ENCODE results near the gene ODC1. TPM values are rescaled to one million over a fixed set of nuclear protein-coding genes. Genes with fewer than 3 reads are reported as not detected.

The ODC1 gene
- total RNA-seq, 1 donor from 2014 or later = 37.2 TPM

GRCh38 chr2:10427618-10427949 lies 20.5 kb downstream of the ODC1 start:
- ATAC-seq (no peak), DNase-seq (ENCODE audit: missing footprints) (no peak)
- intact Hi-C loops (cut with DNase I) = no loop called here

- intact Hi-C loops (cut with DNase I) = no loop called here
These were observed 21.2 kb downstream of the ODC1 start for GRCh38 chr2:10426726-10427617.

GRCh38 chr2:10425699-10426098 lies 22.4 kb downstream of the ODC1 start:
- intact Hi-C loops (cut with DNase I) = no loop called here
- ATAC-seq = no peak
- DNase-seq (ENCODE audit: missing footprints) = peak; percentile 43

More at GRCh38 chr2:10426726-10427617, 21.2 kb downstream of the ODC1 start:
- DNase-seq (ENCODE audit: missing footprints) (peak; percentile 66), ATAC-seq (no peak)

GRCh38 chr2:10424916-10425505 lies 23.1 kb downstream of the ODC1 start:
- ATAC-seq = no peak
- DNase-seq (ENCODE audit: missing footprints) = peak; percentile 17
- intact Hi-C loops (cut with DNase I) = no loop called here

GRCh38 chr2:10424051-10424450 lies 24.1 kb downstream of the ODC1 start:
- DNase-seq (ENCODE audit: missing footprints) (peak; percentile 28), ATAC-seq (no peak)
- intact Hi-C loops (cut with DNase I) = no loop called here

GRCh38 chr2:10423400-10423774 lies 24.7 kb downstream of the ODC1 start:
- intact Hi-C loops (cut with DNase I) = no loop called here
- ATAC-seq (no peak), DNase-seq (ENCODE audit: missing footprints) (peak; percentile 14)

DNA sequence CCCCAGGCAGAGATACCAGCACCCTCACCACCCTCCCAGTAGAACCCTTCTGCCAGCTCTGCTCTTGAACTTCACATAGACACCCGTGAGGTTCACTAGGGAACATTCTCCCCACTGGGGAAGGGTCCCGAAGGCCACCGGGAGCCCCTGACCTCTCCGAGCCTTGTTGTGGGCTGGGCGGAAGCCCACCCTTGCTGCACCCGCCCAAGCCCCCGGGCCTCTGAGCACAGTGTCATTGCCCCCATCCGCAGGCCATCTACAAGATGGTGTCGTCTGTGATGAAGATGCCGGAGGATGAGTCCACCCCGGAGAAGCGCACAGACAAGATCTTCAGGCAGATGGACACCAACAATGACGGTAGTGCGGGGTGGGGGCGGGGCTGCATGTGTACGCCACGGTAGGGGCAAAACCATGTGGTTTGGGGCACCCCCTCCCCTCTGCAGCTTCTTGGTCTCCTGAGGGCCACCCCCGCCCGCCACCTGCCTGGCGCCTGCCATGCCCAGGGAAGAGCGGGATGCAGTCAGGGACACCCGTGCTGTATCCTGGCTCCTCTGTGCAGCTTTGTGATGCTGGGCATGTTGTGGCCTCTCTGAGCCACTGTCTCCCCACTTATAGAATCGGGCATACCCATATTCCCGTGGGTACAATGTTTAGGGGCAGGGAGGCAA lies 25.3 kb downstream of the ODC1 start:
- peak; percentile 7 for DNase-seq (ENCODE audit: missing footprints)
- intact Hi-C loops (cut with DNase I) = no loop called here
- ATAC-seq = no peak

GRCh38 chr2:10422251-10422650 lies 25.9 kb downstream of the ODC1 start:
- ATAC-seq = no peak
- intact Hi-C loops (cut with DNase I) = no loop called here
- peak; percentile 53 for DNase-seq (ENCODE audit: missing footprints)

DNA sequence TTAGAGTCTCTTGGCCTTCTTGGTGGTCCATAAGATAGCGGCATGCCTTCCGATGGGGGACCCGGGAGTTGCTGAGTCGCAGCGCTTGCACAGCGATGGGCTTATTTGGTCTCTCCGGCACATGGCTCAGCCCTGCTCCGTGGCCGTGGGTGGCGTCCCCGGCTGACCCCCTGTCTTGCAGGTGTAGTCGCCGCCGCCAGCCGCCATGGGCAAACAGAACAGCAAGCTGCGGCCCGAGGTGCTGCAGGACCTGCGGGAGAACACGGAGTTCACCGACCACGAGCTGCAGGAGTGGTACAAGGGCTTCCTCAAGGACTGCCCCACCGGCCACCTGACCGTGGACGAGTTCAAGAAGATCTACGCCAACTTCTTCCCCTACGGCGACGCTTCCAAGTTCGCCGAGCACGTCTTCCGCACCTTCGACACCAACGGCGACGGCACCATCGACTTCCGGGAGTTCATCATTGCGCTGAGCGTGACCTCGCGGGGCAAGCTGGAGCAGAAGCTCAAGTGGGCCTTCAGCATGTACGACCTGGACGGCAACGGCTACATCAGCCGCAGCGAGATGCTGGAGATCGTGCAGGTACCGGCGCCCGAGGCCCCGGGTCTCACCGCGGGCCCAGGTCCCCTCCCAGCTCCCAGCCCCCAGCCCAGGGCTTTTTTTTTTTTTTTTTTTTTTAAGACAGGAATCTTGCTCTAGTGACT lies 28.4 kb downstream of the ODC1 start:
- peak; percentile 72 for DNase-seq (ENCODE audit: missing footprints)
- intact Hi-C loops (cut with DNase I) = no loop called here

GRCh38 chr2:10417551-10418335 lies 30.4 kb downstream of the ODC1 start:
- intact Hi-C loops (cut with DNase I) = no loop called here
- ATAC-seq (no peak), DNase-seq (ENCODE audit: missing footprints) (peak; percentile 25)

More for the DNA sequence above, 28.4 kb downstream of the ODC1 start:
- ATAC-seq = no peak

DNA sequence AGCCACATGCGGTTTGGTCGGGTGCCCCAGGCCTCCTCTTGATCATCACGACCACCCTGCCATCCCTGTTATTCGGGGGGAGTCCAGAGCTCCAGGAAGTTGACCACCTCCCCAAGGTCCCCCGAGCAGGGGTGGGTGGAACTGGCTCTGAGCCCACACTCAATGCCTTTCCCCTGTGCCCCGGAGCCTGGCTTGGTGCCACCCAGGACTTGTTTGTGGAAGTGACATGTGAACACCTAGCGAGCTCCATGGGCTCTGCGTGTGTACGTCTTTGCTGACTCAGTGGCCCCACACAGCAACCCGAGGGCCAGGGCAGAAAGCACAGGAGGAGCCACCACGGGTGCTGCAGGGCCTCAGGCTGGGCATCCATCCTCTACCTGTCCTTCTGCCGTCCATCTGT lies 32.5 kb downstream of the ODC1 start:
- ATAC-seq (no peak), DNase-seq (ENCODE audit: missing footprints) (peak; percentile 65)
- intact Hi-C loops (cut with DNase I) = no loop called here

DNA sequence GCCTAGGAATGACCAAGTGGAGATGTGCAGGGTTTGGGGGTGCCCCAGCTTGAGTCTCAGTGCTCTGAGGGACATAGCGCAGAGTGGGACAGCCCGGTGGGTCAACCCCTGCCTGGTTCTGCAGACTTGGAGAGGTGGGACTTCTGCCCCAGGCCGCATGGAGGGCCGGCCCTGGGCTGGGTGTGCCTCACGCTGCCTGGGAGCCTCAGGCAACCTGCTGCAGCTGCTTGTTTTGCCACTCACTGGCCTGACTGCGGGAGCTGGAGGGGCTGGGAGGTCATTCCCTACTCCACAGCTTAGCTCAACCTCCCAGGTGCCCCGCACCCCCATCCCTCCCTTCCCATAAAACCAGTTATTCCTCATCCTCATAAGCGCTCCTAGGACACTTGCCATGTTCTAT lies 33.1 kb downstream of the ODC1 start:
- intact Hi-C loops (cut with DNase I) = no loop called here
- DNase-seq (ENCODE audit: missing footprints) (peak; percentile 11), ATAC-seq (no peak)

GRCh38 chr2:10414591-10414990 lies 33.5 kb downstream of the ODC1 start:
- intact Hi-C loops (cut with DNase I) = no loop called here
- DNase-seq (ENCODE audit: missing footprints) (peak; percentile 57), ATAC-seq (peak; percentile 20)

DNA sequence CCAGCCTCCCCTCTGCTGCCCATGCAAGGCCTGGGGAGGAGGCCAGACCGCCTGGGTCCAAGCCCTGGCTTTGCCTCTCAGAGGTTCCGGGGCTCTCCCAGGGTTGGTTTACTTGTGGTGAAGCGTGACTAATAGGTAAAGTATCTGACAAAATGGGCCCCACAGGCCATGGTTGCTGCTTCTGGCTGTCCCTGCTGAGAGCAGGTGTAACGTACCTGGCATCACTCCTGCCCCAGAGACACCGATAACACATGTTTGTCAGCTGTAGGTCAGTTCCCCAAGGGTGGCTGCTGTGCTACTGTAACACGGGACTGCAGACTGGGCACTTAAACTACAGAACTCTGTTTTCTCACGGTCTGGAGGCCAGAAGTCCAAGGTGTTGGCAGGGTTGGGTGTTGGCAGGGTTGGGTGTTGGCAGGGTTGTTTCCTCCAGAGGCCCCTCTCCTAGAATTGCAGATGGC lies 34.1 kb downstream of the ODC1 start:
- no peak for DNase-seq (ENCODE audit: missing footprints)
- peak; percentile 17 for ATAC-seq
- intact Hi-C loops (cut with DNase I) = no loop called here

GRCh38 chr2:10413503-10413902 lies 34.6 kb downstream of the ODC1 start:
- ATAC-seq (no peak), DNase-seq (ENCODE audit: missing footprints) (no peak)
- intact Hi-C loops (cut with DNase I) = no loop called here

DNA sequence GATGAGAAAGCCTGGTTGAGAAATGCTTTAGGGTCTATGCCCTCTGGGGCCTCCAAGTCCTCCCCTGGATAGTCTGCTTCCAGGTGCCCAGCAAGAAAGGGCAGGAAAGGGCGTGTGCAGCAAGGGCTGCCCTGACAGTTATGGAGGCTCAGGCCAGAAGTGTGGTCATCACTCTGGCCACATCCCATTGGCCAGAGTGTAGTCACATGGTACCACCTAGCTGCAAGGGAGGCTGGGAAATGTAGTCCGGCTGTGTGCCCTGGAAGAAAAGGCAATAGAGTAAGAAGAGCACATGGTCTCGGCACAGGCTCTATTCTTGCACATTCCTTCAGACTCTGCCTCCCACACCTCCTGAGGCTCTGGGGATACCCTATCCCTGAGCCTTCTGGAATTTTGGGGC lies 35.7 kb downstream of the ODC1 start:
- intact Hi-C loops (cut with DNase I) = no loop called here

DNA sequence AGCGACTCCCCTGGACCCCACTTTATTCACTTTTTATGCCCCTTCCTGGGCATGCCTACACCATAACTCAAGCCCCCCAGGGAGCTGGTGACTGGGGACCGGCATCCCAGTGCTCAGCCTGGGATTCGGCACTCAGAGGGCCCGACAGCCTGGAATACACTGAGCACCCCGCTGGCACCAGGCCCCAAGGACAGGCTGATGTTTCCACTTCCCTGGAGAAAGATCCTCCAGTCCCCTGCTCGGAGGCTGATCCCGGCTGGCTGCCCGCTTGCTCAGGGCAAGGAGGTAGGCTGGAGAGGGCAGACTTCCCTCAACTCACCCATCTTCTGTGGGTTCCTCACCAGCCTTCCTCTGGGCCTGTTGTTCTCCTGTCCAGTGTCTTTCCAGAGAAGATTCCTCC lies 36.6 kb downstream of the ODC1 start:
- ATAC-seq = no peak
- peak; percentile 53 for DNase-seq (ENCODE audit: missing footprints)

More for the DNA sequence above, 35.7 kb downstream of the ODC1 start:
- DNase-seq (ENCODE audit: missing footprints) = peak; percentile 30
- no peak for ATAC-seq

GRCh38 chr2:10410823-10411437 lies 37.2 kb downstream of the ODC1 start:
- intact Hi-C loops (cut with DNase I) = no loop called here
- peak; percentile 52 for DNase-seq (ENCODE audit: missing footprints)
- ATAC-seq = no peak

More for the DNA sequence above, 36.6 kb downstream of the ODC1 start:
- intact Hi-C loops (cut with DNase I) = no loop called here
